Body of pancreas (tissue), 4 donors: Measurements from ENCODE around the gene SCN5A.

Source experiments
- POLR2A ChIP-seq, 3 donors: fragments of 450-650 bp; IDR thresholded peaks; one replicate each; pipeline ENCODE4 v1.6.1; 2016; ENCODE audit warnings: antibody characterized with exemption in 3 of 3, mild to moderate bottlenecking in 2 of 3
- TF ChIP-seq, protein P1 (sequence below), 7 experiments: fragments of 450-650 bp in 4 of 7; fragments of 200-600 bp in 3 of 7; sonication (generic) in 3 of 7; IDR thresholded peaks; one replicate each; pipeline ENCODE4 v1.5.1; 2016 to 2019; ENCODE audit warnings: antibody characterized with exemption in 7 of 7

DNA sequence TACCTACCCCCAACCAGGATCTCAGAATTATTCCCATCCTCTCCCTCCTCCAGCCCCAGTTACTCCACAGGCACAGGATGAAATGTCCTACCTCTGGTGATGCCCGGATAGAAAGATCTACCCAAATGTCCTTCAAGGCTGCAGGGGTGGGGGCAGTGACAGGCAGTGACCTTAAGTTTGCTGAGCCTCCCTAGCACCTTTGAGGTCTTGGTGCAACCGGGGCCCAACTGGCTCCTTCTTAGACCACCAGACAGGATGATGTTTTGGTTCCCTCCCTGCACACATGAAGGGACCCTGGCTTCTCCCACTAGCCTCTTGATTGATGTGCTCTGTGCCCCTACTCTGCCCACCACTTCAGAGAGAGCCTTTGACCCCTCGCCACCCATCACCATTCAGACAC is 117.0 kb downstream of the SCN5A start:
- no peak for TF ChIP-seq POLR2A (IDR thresholded peaks at IDR 0.05)
- TF ChIP-seq, protein P1, sequence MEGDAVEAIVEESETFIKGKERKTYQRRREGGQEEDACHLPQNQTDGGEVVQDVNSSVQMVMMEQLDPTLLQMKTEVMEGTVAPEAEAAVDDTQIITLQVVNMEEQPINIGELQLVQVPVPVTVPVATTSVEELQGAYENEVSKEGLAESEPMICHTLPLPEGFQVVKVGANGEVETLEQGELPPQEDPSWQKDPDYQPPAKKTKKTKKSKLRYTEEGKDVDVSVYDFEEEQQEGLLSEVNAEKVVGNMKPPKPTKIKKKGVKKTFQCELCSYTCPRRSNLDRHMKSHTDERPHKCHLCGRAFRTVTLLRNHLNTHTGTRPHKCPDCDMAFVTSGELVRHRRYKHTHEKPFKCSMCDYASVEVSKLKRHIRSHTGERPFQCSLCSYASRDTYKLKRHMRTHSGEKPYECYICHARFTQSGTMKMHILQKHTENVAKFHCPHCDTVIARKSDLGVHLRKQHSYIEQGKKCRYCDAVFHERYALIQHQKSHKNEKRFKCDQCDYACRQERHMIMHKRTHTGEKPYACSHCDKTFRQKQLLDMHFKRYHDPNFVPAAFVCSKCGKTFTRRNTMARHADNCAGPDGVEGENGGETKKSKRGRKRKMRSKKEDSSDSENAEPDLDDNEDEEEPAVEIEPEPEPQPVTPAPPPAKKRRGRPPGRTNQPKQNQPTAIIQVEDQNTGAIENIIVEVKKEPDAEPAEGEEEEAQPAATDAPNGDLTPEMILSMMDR (IDR thresholded peaks at IDR 0.05) = no peak
